HEK293 (cell line): ENCODE data around the gene HOXD11.

Experiments
- CTCF ChIA-PET: fragments of 350-600 bp; formaldehyde crosslinking; extraction: SDS; loops from one replicate; lab custom pipeline; 2021; ENCODE audit warnings: antibody characterized with exemption; lab: Yijun Ruan, JAX
- POLR2A ChIA-PET: fragments of 300-600 bp; formaldehyde crosslinking; extraction: SDS; loops from one replicate; lab custom pipeline; 2020; ENCODE audit warnings: antibody characterized with exemption, inconsistent platforms; lab: Yijun Ruan, JAX
- H3K27ac ChIP-seq: fragments of 200-500 bp; sonication (Bioruptor generic); 2 replicates; pipeline ENCODE4 v1.5.1; 2014; ENCODE audit warnings: low read depth, low read length, control low read depth, inconsistent platforms; ENCODE audit errors: extremely low read depth
- H3K36me3 ChIP-seq, 2 experiments: fragments of 200-500 bp in 1 of 2; sonication (Bioruptor generic) in 1 of 2; 1 replicate in 1 of 2; 2 replicates in 1 of 2; pipeline ENCODE4 v1.5.1; 2014 to 2017; ENCODE audit warnings: inconsistent platforms in 2 of 2, low read length in 2 of 2; ENCODE audit not compliant: control insufficient read depth in 2 of 2, insufficient read depth in 1 of 2
- H3K4me1 ChIP-seq: fragments of 200-500 bp; sonication (Bioruptor generic); 2 replicates; pipeline ENCODE4 v1.5.1; 2014; ENCODE audit warnings: mild to moderate bottlenecking, low read length, inconsistent platforms; ENCODE audit not compliant: control insufficient read depth, insufficient read depth
- H3K4me3 ChIP-seq: 2 replicates; pipeline ENCODE4 v1.5.1; 2011; ENCODE audit warnings: low read depth, mild to moderate bottlenecking, control low read depth, low read length, moderate library complexity
- H3K9me3 ChIP-seq: fragments of 200-500 bp; sonication (Bioruptor generic); 2 replicates; pipeline ENCODE4 v1.5.1; 2014; ENCODE audit warnings: low read depth, low read length, inconsistent platforms; ENCODE audit not compliant: control insufficient read depth, insufficient read depth
- HIC1 ChIP-seq: fragments of 450-650 bp; formaldehyde crosslinking; IDR thresholded peaks from 2 replicates; pipeline ENCODE4 v1.5.1; 2016; ENCODE audit warnings: missing biosample characterization, missing genetic modification characterization
- HOXD13 ChIP-seq: sonication (generic); formaldehyde crosslinking; IDR thresholded peaks from 2 replicates; pipeline ENCODE4 v1.8.0; 2022; ENCODE audit warnings: missing genetic modification reagents, borderline replicate concordance
- INSM2 ChIP-seq: fragments of 450-650 bp; formaldehyde crosslinking; IDR thresholded peaks from 2 replicates; pipeline ENCODE4 v1.5.1; 2016; ENCODE audit warnings: missing biosample characterization, missing genetic modification characterization
- OSR2 ChIP-seq: fragments of 450-650 bp; formaldehyde crosslinking; IDR thresholded peaks from 2 replicates; pipeline ENCODE4 v1.5.1; 2016; ENCODE audit warnings: missing biosample characterization, missing genetic modification characterization
- PATZ1 ChIP-seq: fragments of 450-650 bp; formaldehyde crosslinking; IDR thresholded peaks from 2 replicates; pipeline ENCODE4 v1.5.1; 2016; ENCODE audit warnings: missing biosample characterization, missing genetic modification characterization
- PBX3 ChIP-seq: sonication (generic); formaldehyde crosslinking; IDR thresholded peaks from 2 replicates; pipeline ENCODE4 v1.8.1; 2022; ENCODE audit warnings: mild to moderate bottlenecking, moderate library complexity, missing genetic modification reagents
- ZNF146 ChIP-seq: fragments of 450-650 bp; formaldehyde crosslinking; IDR thresholded peaks from 2 replicates; pipeline ENCODE4 v1.5.1; 2016; ENCODE audit warnings: missing biosample characterization, missing genetic modification characterization
- ZNF280D ChIP-seq: fragments of 450-650 bp; formaldehyde crosslinking; IDR thresholded peaks from 2 replicates; pipeline ENCODE4 v1.5.1; 2016; ENCODE audit warnings: missing biosample characterization, missing genetic modification characterization
- ZNF311 ChIP-seq: fragments of 450-650 bp; formaldehyde crosslinking; IDR thresholded peaks from 2 replicates; pipeline ENCODE4 v1.5.1; 2017; ENCODE audit warnings: missing biosample characterization, missing genetic modification characterization, borderline replicate concordance
- ZNF704 ChIP-seq: fragments of 450-650 bp; formaldehyde crosslinking; IDR thresholded peaks from 2 replicates; pipeline ENCODE4 v1.5.1; 2016; ENCODE audit warnings: missing biosample characterization, missing genetic modification characterization
- ZSCAN30 ChIP-seq: fragments of 450-650 bp; IDR thresholded peaks from 2 replicates; pipeline ENCODE4 v1.5.1; 2018; ENCODE audit warnings: missing biosample characterization, mild to moderate bottlenecking, missing genetic modification characterization, moderate library complexity

Gene HOXD11

GRCh38 chr2:176142281-176142680 lies 35.2 kb downstream of the HOXD11 start:
- no peaks in the 10 kb centered on the region for H3K9me3 ChIP-seq
- POLR2A ChIA-PET: no interaction called here
- TF ChIP-seq HIC1 (tag by site-specific recombination) (no peak), INSM2 (no peak), PATZ1 (no peak), OSR2 (tag by site-specific recombination) (no peak), ZNF146 (tag by site-specific recombination) (no peak), ZNF280D (tag by site-specific recombination) (no peak), ZNF311 (tag by site-specific recombination) (no peak), PBX3 (no peak), HOXD13 (CRISPR knock-in tag) (no peak), ZSCAN30 (no peak), ZNF704 (tag by site-specific recombination) (no peak)
- TF ChIP-seq, all 188 proteins: peak for 0
- H3K27ac ChIP-seq: no peak overlapping the region
- no peak overlapping the region for H3K4me3 ChIP-seq
- CTCF ChIA-PET: interaction anchor here (1.5 to 7.5 kb wide), 2 partner anchors 15 to 313 kb away, joined by 10 to 104 read pairs; no protein-coding TSS in a partner anchor
- H3K4me1 ChIP-seq: peaks cover 18% of the 10 kb centered on the region
- no peaks in the 10 kb centered on the region for H3K36me3 ChIP-seq
